ENCODE data around the gene PDGFD. TPM values are rescaled to one million over a fixed set of nuclear protein-coding genes. Genes with fewer than 3 reads are reported as not detected.

The PDGFD gene
- polyA plus RNA-seq, 1 donor (not counting 4 experiments of a cell fraction or from before 2014, with no cell fraction given) = 0.28 TPM

- H3K4me2 ChIP-seq (ENCODE audit: control insufficient read depth, extremely low read depth, insufficient read depth, low read depth, low read length) = no peak overlapping the region
- H3K9me3 ChIP-seq (ENCODE audit: control insufficient read depth, low read depth, low read length) = no peaks in the 10 kb centered on the region
- H4K20me1 ChIP-seq (ENCODE audit: control insufficient read depth, extremely low read depth, insufficient read depth, low read length) = no peaks in the 10 kb centered on the region
- TF ChIP-seq CTCF (optimal IDR thresholded peaks at IDR 0.05 in 1 of 3, IDR thresholded peaks at IDR 0.05 in 1 of 3, conservative IDR thresholded peaks at IDR 0.05 in 1 of 3; ENCODE audit: extremely low read depth in 1 of 3, insufficient read depth in 2 of 3, low read length in 3 of 3) (no peak), EZH2 (IDR thresholded peaks at IDR 0.05; ENCODE audit: low read length) (no peak)
- H3K4me1 ChIP-seq (ENCODE audit: control insufficient read depth, extremely low read depth, insufficient read depth, low read length) = no peaks in the 10 kb centered on the region
- DNase-seq (ENCODE audit: low read depth, low spot score) (no peak), FAIRE-seq (no peak)
- H3K27ac ChIP-seq (ENCODE audit: control insufficient read depth, insufficient read depth, low read length) = no peak overlapping the region
- no peak overlapping the region for H3K9ac ChIP-seq (ENCODE audit: control insufficient read depth, extremely low read depth, insufficient read depth, low read length)
- H3K27me3 ChIP-seq (ENCODE audit: control insufficient read depth, extremely low read depth, insufficient read depth, low read length) = no peaks in the 10 kb centered on the region
- H3K9me1 ChIP-seq (ENCODE audit: control insufficient read depth, extremely low read depth, insufficient read depth, low read length) = no peaks in the 10 kb centered on the region
- H3K4me3 ChIP-seq (ENCODE audit: control insufficient read depth in 2 of 3, extremely low read depth in 1 of 3, insufficient read depth in 2 of 3, low read depth in 1 of 3, low read length in 3 of 3) = no peak overlapping the region
- no peaks in the 10 kb centered on the region for H3K79me2 ChIP-seq (ENCODE audit: control insufficient read depth, insufficient read depth, low read length)
- no peaks in the 10 kb centered on the region for H3K36me3 ChIP-seq (ENCODE audit: control insufficient read depth in 2 of 2, extremely low read depth in 1 of 2, insufficient read depth in 2 of 2, low read length in 2 of 2)
- dilution Hi-C loops (cut with MboI; ENCODE audit: extremely low pct_ligation_motif_present, low sequenced_read_pairs) = no loop called here
- H2AFZ ChIP-seq (ENCODE audit: control insufficient read depth, low read length) = no peak overlapping the region
Observed at GRCh38 chr11:104205838-104206237, 41.9 kb upstream of the PDGFD start.

GRCh38 chr11:104200688-104201087 lies 36.7 kb upstream of the PDGFD start:
- H2AFZ ChIP-seq (ENCODE audit: control insufficient read depth, low read length) = no peak overlapping the region
- FAIRE-seq (no peak), DNase-seq (ENCODE audit: low read depth, low spot score) (no peak)
- no peaks in the 10 kb centered on the region for H3K4me1 ChIP-seq (ENCODE audit: control insufficient read depth, extremely low read depth, insufficient read depth, low read length)
- TF ChIP-seq CTCF (optimal IDR thresholded peaks at IDR 0.05 in 1 of 3, IDR thresholded peaks at IDR 0.05 in 1 of 3, conservative IDR thresholded peaks at IDR 0.05 in 1 of 3; ENCODE audit: extremely low read depth in 1 of 3, insufficient read depth in 2 of 3, low read length in 3 of 3) (no peak), EZH2 (IDR thresholded peaks at IDR 0.05; ENCODE audit: low read length) (no peak)
- H3K36me3 ChIP-seq (ENCODE audit: control insufficient read depth in 2 of 2, extremely low read depth in 1 of 2, insufficient read depth in 2 of 2, low read length in 2 of 2) = no peaks in the 10 kb centered on the region
- no peaks in the 10 kb centered on the region for H3K27me3 ChIP-seq (ENCODE audit: control insufficient read depth, extremely low read depth, insufficient read depth, low read length)
- dilution Hi-C loops (cut with MboI; ENCODE audit: extremely low pct_ligation_motif_present, low sequenced_read_pairs) = no loop called here
- H3K4me3 ChIP-seq (ENCODE audit: control insufficient read depth in 2 of 3, extremely low read depth in 1 of 3, insufficient read depth in 2 of 3, low read depth in 1 of 3, low read length in 3 of 3) = no peak overlapping the region
- no peaks in the 10 kb centered on the region for H4K20me1 ChIP-seq (ENCODE audit: control insufficient read depth, extremely low read depth, insufficient read depth, low read length)
- no peaks in the 10 kb centered on the region for H3K79me2 ChIP-seq (ENCODE audit: control insufficient read depth, insufficient read depth, low read length)
- no peak overlapping the region for H3K27ac ChIP-seq (ENCODE audit: control insufficient read depth, insufficient read depth, low read length)
- H3K9me3 ChIP-seq (ENCODE audit: control insufficient read depth, low read depth, low read length) = no peaks in the 10 kb centered on the region
- no peaks in the 10 kb centered on the region for H3K9me1 ChIP-seq (ENCODE audit: control insufficient read depth, extremely low read depth, insufficient read depth, low read length)
- H3K4me2 ChIP-seq (ENCODE audit: control insufficient read depth, extremely low read depth, insufficient read depth, low read depth, low read length) = no peak overlapping the region
- no peak overlapping the region for H3K9ac ChIP-seq (ENCODE audit: control insufficient read depth, extremely low read depth, insufficient read depth, low read length)
